CD4-positive, alpha-beta T cell treated with Interleukin-4 for 1 hour (primary cell): ENCODE measurements around the gene BCL11A.
A peak's percentile ranks its signal among the peaks of the same experiment; 100 is the strongest.

Source experiments
- DNase-seq, 2 donors: peaks; one replicate each; pipeline ENCODE4 v3.0.0-alpha.2; 2020 to 2022

BCL11A gene

GRCh38 chr2:60553495-60554073 is at the start of gene BCL11A:
BCL11A (minus strand) TSS chr2:60553654; CDS start chr2:60553270, 384 bp downstream.
- peak in 1 of 2 donors; percentile 77 for DNase-seq

DNA sequence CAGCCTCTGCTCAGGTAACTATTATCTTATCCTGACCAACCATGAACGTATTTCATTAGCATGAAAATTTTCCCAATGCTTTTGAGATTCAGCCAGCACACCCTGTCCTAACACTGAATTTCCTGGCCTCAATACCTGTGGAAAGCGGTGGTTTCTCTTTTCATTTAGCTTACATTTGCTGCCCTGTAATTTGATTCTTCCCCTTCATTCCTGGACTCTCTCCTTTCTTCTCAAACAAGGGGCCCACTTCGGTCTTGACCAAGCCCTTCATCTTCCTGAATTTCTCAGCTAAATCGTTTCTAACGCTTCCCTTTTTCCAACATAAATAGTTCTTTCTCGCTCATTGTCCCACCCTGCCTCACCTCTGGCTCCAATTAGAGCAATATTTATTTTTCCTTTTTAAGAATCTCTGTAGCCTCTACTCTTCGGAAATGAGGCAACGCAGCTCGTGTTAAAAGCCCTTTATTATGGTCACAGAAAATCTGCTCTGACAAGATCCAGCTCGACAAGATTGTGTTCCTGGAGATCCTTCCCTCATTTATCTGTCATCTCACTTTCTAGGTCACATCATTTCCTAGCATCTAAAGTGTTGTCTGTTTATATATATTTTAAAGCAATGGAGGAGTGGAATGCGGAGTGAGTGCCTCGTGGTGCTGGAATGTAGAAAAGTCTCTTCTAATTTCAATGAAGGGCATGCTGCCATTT is 49.5 kb upstream of the BCL11A start:
- no peak for DNase-seq

DNA sequence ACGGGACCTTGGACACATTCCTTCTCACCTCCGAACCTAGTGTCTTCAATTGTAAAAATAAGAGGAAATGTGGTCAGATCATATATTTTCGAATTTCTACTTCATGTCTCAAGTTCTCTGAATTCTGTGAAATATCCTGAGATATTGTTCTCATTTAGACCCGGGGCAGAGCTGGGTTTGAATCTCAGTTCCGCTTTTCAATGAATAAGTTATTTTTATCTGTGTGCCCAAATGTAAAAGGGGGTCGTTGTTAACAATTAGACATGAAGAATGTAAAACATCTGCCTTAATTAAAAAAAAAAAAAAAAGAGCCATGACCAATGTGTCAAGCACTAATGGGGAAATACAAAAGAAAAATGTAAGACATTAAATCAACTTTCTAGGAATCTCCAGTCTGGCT is 48.9 kb upstream of the BCL11A start:
- DNase-seq = no peak

- DNase-seq = no peak
Measured at GRCh38 chr2:60598271-60598670, 44.8 kb upstream of the BCL11A start.

- DNase-seq = no peak
Measured at GRCh38 chr2:60597346-60597745, 43.9 kb upstream of the BCL11A start.

- DNase-seq = no peak
Measured at GRCh38 chr2:60596411-60596810, 43.0 kb upstream of the BCL11A start.

DNA sequence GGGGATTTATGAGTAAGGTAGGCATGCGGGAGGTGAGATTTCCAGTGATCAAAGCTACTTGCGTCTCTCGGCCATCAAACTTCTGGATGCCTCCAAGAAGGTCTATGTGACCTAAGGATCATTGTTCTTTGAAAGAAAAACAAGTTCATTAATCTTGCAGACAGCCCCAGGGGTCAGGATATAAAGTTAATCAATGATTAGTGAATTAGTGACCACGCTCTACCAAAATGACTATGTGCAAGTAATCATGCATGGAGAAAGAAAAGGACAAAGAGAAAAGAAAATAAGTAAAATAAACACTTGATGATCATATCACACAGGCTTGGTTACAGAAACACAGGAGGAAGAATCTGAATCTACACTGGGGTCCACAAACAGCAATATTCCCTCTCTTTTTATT is 42.5 kb upstream of the BCL11A start:
- DNase-seq = no peak

GRCh38 chr2:60589104-60589503 is 35.6 kb upstream of the BCL11A start:
- no peak for DNase-seq

- DNase-seq = no peak
Measured at GRCh38 chr2:60586081-60586480, 32.6 kb upstream of the BCL11A start.

GRCh38 chr2:60585276-60585675 is 31.8 kb upstream of the BCL11A start:
- DNase-seq = no peak

GRCh38 chr2:60583604-60584003 is 30.1 kb upstream of the BCL11A start:
- no peak for DNase-seq

DNA sequence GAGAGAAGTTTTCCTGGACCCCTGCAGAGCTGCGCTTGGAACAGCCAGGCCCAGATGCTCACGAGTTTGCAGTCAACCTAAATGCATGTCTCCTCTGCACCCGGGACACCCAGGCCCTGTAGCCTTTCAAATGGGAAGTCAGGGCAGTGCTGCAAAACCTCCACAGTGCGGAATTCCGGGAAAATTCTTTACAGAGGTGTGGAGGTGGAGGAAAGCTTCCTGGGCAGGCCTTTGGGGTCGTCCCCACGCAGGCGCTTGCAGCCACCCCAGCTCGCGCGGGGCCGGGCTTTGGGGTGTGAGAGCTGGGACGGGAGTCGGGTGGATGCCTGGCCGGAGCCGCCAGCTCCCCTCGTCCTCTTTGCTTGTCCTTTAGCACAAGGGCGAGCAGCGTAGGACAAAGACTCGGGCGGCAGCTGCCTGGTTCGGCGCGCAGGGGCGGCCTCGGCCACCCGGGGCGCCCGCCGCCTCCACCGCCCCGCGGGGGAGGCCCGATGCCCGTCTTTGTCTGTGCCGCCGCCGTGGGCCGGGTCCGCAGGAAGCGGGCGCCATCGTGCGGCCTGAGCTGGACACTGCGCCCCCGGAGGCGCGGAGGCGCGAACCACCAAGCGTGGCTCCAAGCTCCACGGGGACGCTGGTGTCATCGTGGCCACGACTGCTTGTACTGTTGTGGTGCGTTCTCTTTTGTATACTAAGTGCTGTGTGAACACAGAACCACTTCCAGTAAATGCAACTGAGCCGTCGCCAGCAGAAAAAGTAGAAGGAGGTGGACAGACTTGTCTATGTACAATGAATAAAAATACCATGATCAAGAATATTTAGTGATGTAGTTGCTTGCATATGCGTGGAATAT is 28.2 kb upstream of the BCL11A start:
- peak; percentile 50 to 73 for DNase-seq

- DNase-seq = no peak
Measured at GRCh38 chr2:60577682-60578283, 24.3 kb upstream of the BCL11A start.

DNA sequence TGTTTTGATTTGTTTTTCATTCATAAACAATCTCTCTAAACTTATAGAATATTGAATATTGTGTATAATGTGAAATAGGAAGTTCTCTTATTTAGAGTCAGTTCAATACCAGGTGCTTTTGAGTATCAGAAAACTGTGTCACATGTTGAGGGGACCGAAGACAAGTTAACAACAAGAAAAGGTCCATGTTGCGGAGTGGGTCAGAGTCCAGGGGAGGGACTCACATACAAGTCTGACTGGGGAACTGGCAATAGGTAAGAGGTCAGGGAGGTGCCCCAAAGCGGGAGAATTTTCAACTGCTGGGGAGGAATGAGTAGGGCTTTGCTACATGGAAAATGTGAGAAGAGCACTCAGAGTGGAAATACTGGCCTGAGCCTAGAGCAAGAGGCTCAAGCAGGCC is 19.8 kb upstream of the BCL11A start:
- DNase-seq = no peak

GRCh38 chr2:60570251-60570650 is 16.8 kb upstream of the BCL11A start:
- DNase-seq = no peak

DNA sequence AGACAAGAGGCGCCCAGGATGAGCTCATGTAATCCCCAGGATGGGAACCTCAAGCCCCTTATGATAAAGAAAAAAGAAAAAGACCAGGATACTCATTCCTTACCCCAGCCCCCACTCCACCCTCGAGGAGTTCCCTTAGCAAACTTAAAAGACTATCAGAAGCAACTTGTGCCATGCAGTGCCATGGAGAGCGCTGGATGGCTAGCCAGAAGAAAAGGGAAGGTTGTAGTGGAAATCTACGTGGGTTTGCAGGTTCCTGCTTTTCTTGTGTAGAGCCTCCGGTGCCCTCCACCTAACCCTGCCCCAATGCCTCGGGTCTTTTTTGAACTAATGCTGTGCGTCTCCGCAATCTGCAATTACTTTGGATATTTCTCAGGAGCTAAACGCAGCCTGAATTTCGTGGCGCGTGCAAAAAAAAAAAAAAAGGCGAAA is 16.2 kb upstream of the BCL11A start:
- DNase-seq = no peak

GRCh38 chr2:60567919-60568768 is 14.7 kb upstream of the BCL11A start:
- DNase-seq = no peak

DNA sequence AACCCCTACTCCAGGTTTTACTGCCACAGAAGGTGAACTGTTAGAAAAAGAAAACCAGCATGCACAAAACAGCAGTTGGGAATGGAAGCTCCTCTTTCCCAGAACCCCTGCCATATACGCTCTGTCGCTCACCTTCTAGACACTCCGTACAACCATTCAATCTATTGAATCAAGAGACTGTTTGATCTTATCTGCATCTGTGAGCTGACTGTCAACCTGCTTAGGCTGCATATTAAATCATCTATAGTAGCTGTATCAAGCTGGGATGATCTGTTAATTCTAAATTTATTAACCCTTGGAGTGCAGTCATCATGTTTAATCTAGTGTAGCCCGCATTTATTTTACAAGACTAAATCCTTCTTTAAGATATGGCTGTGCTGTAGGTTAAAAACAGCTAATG is 13.6 kb upstream of the BCL11A start:
- no peak for DNase-seq

- peak in 1 of 2 donors; percentile 47 for DNase-seq
Measured at GRCh38 chr2:60565472-60565871, 12.0 kb upstream of the BCL11A start.

GRCh38 chr2:60560734-60561644 is 7.5 kb upstream of the BCL11A start:
- DNase-seq = peak; percentile 25 to 41

DNA sequence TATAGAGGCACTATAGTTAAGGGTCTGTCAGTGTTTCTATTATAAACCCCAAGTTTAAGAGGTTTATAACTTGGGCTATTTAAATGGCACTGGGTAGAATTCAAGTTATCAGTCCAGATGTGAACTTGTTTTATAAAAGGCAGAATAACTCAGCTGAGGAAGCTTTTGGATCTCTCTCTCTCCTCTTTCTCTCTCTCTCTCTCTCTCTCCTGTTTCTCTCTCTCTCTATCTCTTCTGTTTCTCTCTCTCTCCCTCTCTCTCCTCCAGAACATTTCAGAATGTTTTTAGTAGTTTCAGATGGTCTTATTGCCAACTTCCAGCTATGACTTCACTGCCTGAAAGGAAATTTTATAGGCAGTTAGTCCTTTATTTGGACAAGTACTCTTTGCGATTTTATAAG is 6.4 kb upstream of the BCL11A start:
- no peak for DNase-seq
